ENCODE measurements around the gene NPR3. TPM values are rescaled to one million over a fixed set of nuclear protein-coding genes. Genes with fewer than 3 reads are reported as not detected.

The NPR3 gene
- total RNA-seq, 2 donors from 2014 or later: 25.7 to 34.3 TPM

DNA sequence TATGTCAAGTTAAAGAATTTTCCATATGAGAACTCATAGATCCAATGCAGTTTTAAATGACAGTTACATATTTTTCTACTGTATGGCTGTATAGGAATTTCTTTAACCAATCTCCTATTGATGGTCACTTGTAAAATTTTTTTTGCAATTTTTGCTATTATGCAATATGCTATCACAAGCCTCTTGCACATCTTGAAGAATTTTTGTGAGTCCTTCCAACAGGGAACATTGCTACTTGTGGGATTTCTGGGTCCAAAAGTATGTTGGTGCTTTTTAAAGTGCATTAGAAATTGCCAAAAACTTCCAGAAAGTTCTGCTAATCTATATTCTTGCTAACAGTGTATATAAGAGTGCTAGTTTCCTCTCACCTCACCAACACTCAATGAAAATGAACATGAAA lies 65.1 kb downstream of the NPR3 start:
- H3K4me1 ChIP-seq (ENCODE audit: control insufficient read depth in 1 of 2, low read depth in 2 of 2): peaks cover 19 to 61% of the 10 kb centered on the region in 2 donors
- no peaks in the 10 kb centered on the region for H3K27me3 ChIP-seq (replicated peaks; ENCODE audit: insufficient read depth)
- DNase-seq (ENCODE audit: low spot score) (no peak), ATAC-seq (ENCODE audit: insufficient number of reproducible peaks, low FRiP score, low read depth) (no peak)
- no peak overlapping the region for H3K4me3 ChIP-seq
- no peaks in the 10 kb centered on the region for H3K9me3 ChIP-seq
- TF ChIP-seq, protein P1, sequence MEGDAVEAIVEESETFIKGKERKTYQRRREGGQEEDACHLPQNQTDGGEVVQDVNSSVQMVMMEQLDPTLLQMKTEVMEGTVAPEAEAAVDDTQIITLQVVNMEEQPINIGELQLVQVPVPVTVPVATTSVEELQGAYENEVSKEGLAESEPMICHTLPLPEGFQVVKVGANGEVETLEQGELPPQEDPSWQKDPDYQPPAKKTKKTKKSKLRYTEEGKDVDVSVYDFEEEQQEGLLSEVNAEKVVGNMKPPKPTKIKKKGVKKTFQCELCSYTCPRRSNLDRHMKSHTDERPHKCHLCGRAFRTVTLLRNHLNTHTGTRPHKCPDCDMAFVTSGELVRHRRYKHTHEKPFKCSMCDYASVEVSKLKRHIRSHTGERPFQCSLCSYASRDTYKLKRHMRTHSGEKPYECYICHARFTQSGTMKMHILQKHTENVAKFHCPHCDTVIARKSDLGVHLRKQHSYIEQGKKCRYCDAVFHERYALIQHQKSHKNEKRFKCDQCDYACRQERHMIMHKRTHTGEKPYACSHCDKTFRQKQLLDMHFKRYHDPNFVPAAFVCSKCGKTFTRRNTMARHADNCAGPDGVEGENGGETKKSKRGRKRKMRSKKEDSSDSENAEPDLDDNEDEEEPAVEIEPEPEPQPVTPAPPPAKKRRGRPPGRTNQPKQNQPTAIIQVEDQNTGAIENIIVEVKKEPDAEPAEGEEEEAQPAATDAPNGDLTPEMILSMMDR (IDR thresholded peaks at IDR 0.05): no peak
- no peak overlapping the region for H3K27ac ChIP-seq
- H3K36me3 ChIP-seq: no peaks in the 10 kb centered on the region

DNA sequence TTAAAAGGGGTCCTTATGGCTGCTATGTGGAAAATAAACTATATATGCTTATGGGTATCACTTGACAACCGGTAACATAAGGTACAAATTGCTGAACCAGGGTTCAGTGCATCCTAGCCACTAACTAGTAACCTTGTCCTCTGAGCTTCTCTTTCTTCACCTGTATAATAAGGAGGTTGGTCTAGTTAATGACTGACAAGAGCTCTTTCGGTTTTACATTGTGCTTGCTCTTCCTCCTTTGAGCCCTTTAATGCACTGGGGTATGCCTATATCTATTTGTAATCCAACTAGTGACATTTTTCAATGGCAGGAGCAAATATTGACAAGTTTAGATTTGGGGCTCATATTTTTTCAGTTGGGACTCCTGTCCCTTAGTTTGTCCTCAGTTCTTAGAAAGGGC lies 66.1 kb downstream of the NPR3 start:
- Histone ChIP-seq H3K9me3 (no peaks in the 10 kb centered on the region), H3K4me1 (ENCODE audit: control insufficient read depth in 1 of 2, low read depth in 2 of 2) (peaks cover 19 to 51% of the 10 kb centered on the region in 2 donors), H3K27ac (peak overlapping the region; percentile 32 to 61), H3K4me3 (no peak overlapping the region), H3K27me3 (replicated peaks; ENCODE audit: insufficient read depth) (no peaks in the 10 kb centered on the region), H3K36me3 (no peaks in the 10 kb centered on the region)
- TF ChIP-seq, protein P1 (IDR thresholded peaks at IDR 0.05): no peak
- ATAC-seq (ENCODE audit: insufficient number of reproducible peaks, low FRiP score, low read depth) (no peak), DNase-seq (ENCODE audit: low spot score) (no peak)

DNA sequence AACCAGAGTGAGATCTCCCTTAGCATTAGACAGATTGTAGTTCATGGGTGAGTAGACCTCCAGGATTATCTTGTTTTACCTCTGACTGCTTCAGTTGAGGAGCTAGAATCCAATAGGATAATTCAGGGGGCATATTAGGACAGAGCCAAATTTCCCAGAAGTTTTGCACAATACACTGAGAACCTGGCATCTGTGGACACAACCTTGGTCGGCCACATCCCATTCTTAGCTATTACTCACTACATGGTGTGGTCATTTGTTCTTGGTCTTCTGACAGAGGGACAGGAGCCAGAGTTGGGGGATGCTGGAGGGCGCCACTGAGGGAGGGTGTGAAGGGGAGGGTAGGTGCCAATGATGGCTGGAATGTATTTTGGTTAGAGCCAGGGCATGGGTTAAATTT lies 66.6 kb downstream of the NPR3 start:
- no peaks in the 10 kb centered on the region for H3K36me3 ChIP-seq
- no peaks in the 10 kb centered on the region for H3K27me3 ChIP-seq (replicated peaks; ENCODE audit: insufficient read depth)
- peak overlapping the region; percentile 32 to 61 for H3K27ac ChIP-seq
- no peak overlapping the region for H3K4me3 ChIP-seq
- TF ChIP-seq, protein P1 (IDR thresholded peaks at IDR 0.05): no peak
- H3K9me3 ChIP-seq: no peaks in the 10 kb centered on the region
- peak; percentile 75 for ATAC-seq (ENCODE audit: insufficient number of reproducible peaks, low FRiP score, low read depth)
- peaks cover 19 to 49% of the 10 kb centered on the region in 2 donors for H3K4me1 ChIP-seq (ENCODE audit: control insufficient read depth in 1 of 2, low read depth in 2 of 2)
- no peak for DNase-seq (ENCODE audit: low spot score)

DNA sequence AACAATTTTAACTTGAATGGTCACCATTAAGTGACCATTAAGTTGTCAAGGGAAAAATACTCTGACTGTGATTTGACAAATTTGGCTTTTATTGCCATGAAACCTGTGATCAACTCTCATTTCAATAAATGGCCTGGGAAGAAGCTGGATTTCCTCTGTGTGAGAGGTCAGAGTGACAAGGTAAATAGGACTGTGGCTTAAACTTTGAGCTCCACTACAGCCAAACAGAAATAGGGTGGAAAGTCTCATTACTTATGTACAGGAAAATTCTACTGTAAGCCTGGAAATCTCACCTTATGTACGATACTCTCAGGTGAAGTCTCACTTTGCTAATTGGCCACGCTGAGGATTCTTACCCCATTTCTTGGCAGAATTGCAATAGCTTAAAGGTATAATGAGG lies 67.3 kb downstream of the NPR3 start:
- no peaks in the 10 kb centered on the region for H3K27me3 ChIP-seq (replicated peaks; ENCODE audit: insufficient read depth)
- no peak overlapping the region for H3K4me3 ChIP-seq
- TF ChIP-seq, protein P1 (IDR thresholded peaks at IDR 0.05): no peak
- ATAC-seq (ENCODE audit: insufficient number of reproducible peaks, low FRiP score, low read depth) (no peak), DNase-seq (ENCODE audit: low spot score) (no peak)
- no peaks in the 10 kb centered on the region for H3K36me3 ChIP-seq
- no peaks in the 10 kb centered on the region for H3K9me3 ChIP-seq
- peak overlapping the region; percentile 32 to 38 for H3K27ac ChIP-seq
- H3K4me1 ChIP-seq (ENCODE audit: control insufficient read depth in 1 of 2, low read depth in 2 of 2): peaks cover 19 to 49% of the 10 kb centered on the region in 2 donors

DNA sequence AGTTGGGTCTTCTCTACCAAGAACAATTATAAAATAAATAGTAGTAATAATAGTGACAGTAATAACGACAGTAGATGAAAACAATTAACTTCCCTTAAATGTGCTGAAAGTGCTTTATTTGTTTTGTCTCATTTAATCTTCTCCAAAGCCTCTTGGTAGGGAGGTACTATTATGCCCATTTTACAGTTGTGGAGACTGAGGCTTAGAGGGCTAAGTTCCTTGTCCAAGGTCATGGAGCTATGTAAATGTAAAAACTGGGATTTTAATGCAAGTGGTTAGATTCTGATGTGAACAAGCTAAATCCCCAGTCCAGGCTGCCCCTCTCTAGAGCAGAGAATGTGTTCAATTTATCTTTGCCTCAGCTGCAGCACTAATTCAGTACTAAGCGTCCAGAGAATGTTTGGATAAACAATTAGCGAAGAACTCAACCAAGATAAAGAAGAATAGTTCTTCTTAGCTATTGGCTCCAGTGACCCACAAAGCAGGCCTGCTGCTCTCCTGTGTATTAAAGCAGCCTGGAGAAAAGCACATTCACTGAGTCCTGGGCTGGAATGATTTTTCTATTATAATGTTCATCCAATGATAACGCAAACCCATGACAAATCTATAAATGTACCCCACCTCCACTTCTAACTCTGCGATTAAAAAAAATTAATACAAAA lies 68.8 kb downstream of the NPR3 start:
- H3K4me1 ChIP-seq (ENCODE audit: control insufficient read depth in 1 of 2, low read depth in 2 of 2): peaks cover 19 to 49% of the 10 kb centered on the region in 2 donors
- H3K9me3 ChIP-seq: no peaks in the 10 kb centered on the region
- TF ChIP-seq, protein P1 (IDR thresholded peaks at IDR 0.05): no peak
- H3K36me3 ChIP-seq: no peaks in the 10 kb centered on the region
- H3K27me3 ChIP-seq (replicated peaks; ENCODE audit: insufficient read depth): no peaks in the 10 kb centered on the region
- H3K27ac ChIP-seq: peak overlapping the region; percentile 45 to 62
- H3K4me3 ChIP-seq: peak overlapping the region; percentile 36
- DNase-seq (ENCODE audit: low spot score) (no peak), ATAC-seq (ENCODE audit: insufficient number of reproducible peaks, low FRiP score, low read depth) (no peak)

Data from thoracic aorta (tissue), 2 donors.